ENCODE results near the gene SALL3. TPM values are rescaled to one million over a fixed set of nuclear protein-coding genes. Genes with fewer than 3 reads are reported as not detected.

Gene SALL3
- total and polyA plus RNA-seq, 2 donors (not counting 3 experiments of a cell fraction or from before 2014, with no cell fraction given), result not detected

DNA sequence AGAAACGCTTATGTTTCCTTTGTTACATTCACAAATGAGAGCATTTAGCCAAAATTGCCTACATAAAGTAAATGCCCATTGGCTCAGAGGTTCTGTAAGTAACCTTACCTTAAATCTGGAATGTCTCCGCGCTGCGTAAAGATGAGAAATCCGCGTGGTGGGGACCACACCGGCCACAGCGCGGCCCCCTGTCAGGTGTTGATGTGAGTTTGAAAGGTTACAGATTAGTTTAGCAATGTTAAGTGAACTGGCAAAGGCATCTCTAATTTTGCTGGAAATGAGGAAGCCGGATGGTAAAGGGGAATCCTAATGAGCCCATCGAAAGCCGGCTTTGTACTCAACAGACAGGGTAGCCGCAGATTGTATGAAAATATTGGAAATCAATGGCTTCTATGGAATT lies 11.8 kb downstream of the SALL3 start:
- no peak overlapping the region for H3K9ac ChIP-seq (replicated peaks; ENCODE audit: extremely low read depth, insufficient read depth, low read length)
- no peak overlapping the region for H2AFZ ChIP-seq (ENCODE audit: low read depth, low read length)
- H3K4me1 ChIP-seq (ENCODE audit: control insufficient read depth, extremely low read depth, insufficient read depth, low read length), result no peaks in the 10 kb centered on the region
- DNase-seq (ENCODE audit: low read depth, low spot score) (no peak), FAIRE-seq (no peak)
- POLR2A ChIA-PET, result no interaction called here
- no peaks in the 10 kb centered on the region for H3K79me2 ChIP-seq (ENCODE audit: control insufficient read depth, insufficient read depth, low read length)
- no peaks in the 10 kb centered on the region for H4K20me1 ChIP-seq (replicated peaks; ENCODE audit: control insufficient read depth, extremely low read depth, insufficient read depth, low read length)
- H3K9me1 ChIP-seq (replicated peaks; ENCODE audit: control insufficient read depth, extremely low read depth, insufficient read depth, low read length), result no peaks in the 10 kb centered on the region
- no peaks in the 10 kb centered on the region for H3K36me3 ChIP-seq (ENCODE audit: control insufficient read depth in 2 of 2, extremely low read depth in 1 of 2, insufficient read depth in 2 of 2, low read length in 2 of 2)
- no TSS peak for BruUV-seq (replicated peaks)
- no peak overlapping the region for H3K4me3 ChIP-seq (replicated peaks in 1 of 3; ENCODE audit: insufficient read depth in 1 of 3, low read depth in 1 of 3, low read length in 3 of 3)
- no peak overlapping the region for H3K27ac ChIP-seq (ENCODE audit: insufficient read depth, low read depth, low read length)
- dilution Hi-C loops (cut with MboI; ENCODE audit: extremely low pct_ligation_motif_present, low sequenced_read_pairs) (no loop called here), intact Hi-C loops (cut with micrococcal nuclease) (no loop called here)
- H3K9me3 ChIP-seq (replicated peaks; ENCODE audit: control insufficient read depth, insufficient read depth, low read length), result no peaks in the 10 kb centered on the region
- no peak for TF ChIP-seq MYC (IDR thresholded peaks at IDR 0.05; ENCODE audit: low read depth, low read length)
- TF ChIP-seq EZH2 (IDR thresholded peaks at IDR 0.05; ENCODE audit: borderline replicate concordance, low read depth, low read length, severe bottlenecking), result no peak
- no peak for TF ChIP-seq FOS (IDR thresholded peaks at IDR 0.05; ENCODE audit: borderline replicate concordance, insufficient read depth, low read length)
- TF ChIP-seq GATA2 (IDR thresholded peaks at IDR 0.05; ENCODE audit: insufficient read depth, insufficient read length, low read depth, low read length), result no peak
- TF ChIP-seq JUN (IDR thresholded peaks at IDR 0.05; ENCODE audit: borderline replicate concordance, insufficient read depth, insufficient read length, low read depth), result no peak
- TF ChIP-seq, protein P1, sequence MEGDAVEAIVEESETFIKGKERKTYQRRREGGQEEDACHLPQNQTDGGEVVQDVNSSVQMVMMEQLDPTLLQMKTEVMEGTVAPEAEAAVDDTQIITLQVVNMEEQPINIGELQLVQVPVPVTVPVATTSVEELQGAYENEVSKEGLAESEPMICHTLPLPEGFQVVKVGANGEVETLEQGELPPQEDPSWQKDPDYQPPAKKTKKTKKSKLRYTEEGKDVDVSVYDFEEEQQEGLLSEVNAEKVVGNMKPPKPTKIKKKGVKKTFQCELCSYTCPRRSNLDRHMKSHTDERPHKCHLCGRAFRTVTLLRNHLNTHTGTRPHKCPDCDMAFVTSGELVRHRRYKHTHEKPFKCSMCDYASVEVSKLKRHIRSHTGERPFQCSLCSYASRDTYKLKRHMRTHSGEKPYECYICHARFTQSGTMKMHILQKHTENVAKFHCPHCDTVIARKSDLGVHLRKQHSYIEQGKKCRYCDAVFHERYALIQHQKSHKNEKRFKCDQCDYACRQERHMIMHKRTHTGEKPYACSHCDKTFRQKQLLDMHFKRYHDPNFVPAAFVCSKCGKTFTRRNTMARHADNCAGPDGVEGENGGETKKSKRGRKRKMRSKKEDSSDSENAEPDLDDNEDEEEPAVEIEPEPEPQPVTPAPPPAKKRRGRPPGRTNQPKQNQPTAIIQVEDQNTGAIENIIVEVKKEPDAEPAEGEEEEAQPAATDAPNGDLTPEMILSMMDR (IDR thresholded peaks at IDR 0.05; ENCODE audit: extremely low read depth in 1 of 2, insufficient read depth in 1 of 2, low read depth in 1 of 2, low read length in 2 of 2), result no peak
- TF ChIP-seq, protein P2, sequence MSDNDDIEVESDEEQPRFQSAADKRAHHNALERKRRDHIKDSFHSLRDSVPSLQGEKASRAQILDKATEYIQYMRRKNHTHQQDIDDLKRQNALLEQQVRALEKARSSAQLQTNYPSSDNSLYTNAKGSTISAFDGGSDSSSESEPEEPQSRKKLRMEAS (IDR thresholded peaks at IDR 0.05; ENCODE audit: insufficient read depth, insufficient read length), result no peak
- no peak for TF ChIP-seq POLR2A (IDR thresholded peaks at IDR 0.05; ENCODE audit: low read depth, low read length)
- TF ChIP-seq POLR2AphosphoS5 (IDR thresholded peaks at IDR 0.05; ENCODE audit: insufficient read depth, low read depth, low read length), result no peak
- CTCF ChIA-PET, result no interaction called here
- peaks cover 0 to 13% of the 10 kb centered on the region in 2 experiments for H3K27me3 ChIP-seq (ENCODE audit: control insufficient read depth in 2 of 2, insufficient read depth in 2 of 2, low read length in 2 of 2)
- H3K4me2 ChIP-seq (ENCODE audit: insufficient read depth, low read length), result no peak overlapping the region

Measured in endothelial cell of umbilical vein (primary cell).